IMR-90 (cell line): Measurements from ENCODE around the gene ZSCAN31. TPM values are rescaled to one million over a fixed set of nuclear protein-coding genes. Genes with fewer than 3 reads are reported as not detected.

Experiments used
- ATAC-seq: fragments of 200-7000 bp; cut with Tn5 transposase; 2 replicates; pipeline ENCODE4 v1.9.1; 2020; ENCODE audit warnings: low read depth, mild to moderate bottlenecking, moderate library complexity
- BruUV-seq: library from RNA; stranded (reverse); fragments of 400-500 nt; replicated peaks from 2 replicates; lab custom pipeline; 2021; lab: Mats Ljungman, UMichigan
- CTCF ChIA-PET: fragments of 300-600 bp; formaldehyde crosslinking; extraction: SDS; loops from one replicate; lab custom pipeline; 2021; ENCODE audit warnings: antibody characterized with exemption; lab: Yijun Ruan, JAX
- POLR2A ChIA-PET: fragments of 300-600 bp; sonication (Branson Sonifier 250); formaldehyde crosslinking; loops from one replicate; lab custom pipeline; 2022; ENCODE audit warnings: antibody characterized with exemption; ENCODE audit not compliant: unreplicated experiment; lab: Charles Lee
- DNase-seq: peaks from one replicate; pipeline ENCODE4 v3.0.0; 2013
- H2AFZ ChIP-seq: replicated peaks from 2 replicates; pipeline ENCODE3; 2013; ENCODE audit warnings: low read length, mild to moderate bottlenecking; ENCODE audit not compliant: poor library complexity
- H2AK5ac ChIP-seq: 2 replicates; pipeline ENCODE4 v1.6.1; 2013; ENCODE audit warnings: low read depth, low read length, inconsistent platforms
- H2AK9ac ChIP-seq: replicated peaks from 2 replicates; pipeline ENCODE3; 2013; ENCODE audit warnings: mild to moderate bottlenecking, low read depth, low read length, moderate library complexity; ENCODE audit not compliant: poor library complexity
- H2BK120ac ChIP-seq: 2 replicates; pipeline ENCODE4 v1.6.1; 2013; ENCODE audit warnings: low read depth, low read length, inconsistent platforms
- H2BK15ac ChIP-seq: 3 replicates; pipeline ENCODE4 v1.6.1; 2013; ENCODE audit warnings: low read depth, low read length, inconsistent platforms
- H2BK20ac ChIP-seq: 2 replicates; pipeline ENCODE4 v1.6.1; 2013; ENCODE audit warnings: low read depth, mild to moderate bottlenecking, inconsistent platforms, low read length, moderate library complexity
- H2BK5ac ChIP-seq: 2 replicates; pipeline ENCODE4 v1.6.1; 2013; ENCODE audit warnings: mild to moderate bottlenecking, low read depth, low read length, inconsistent platforms; ENCODE audit not compliant: poor library complexity, severe bottlenecking
- H3K14ac ChIP-seq: replicated peaks from 2 replicates; pipeline ENCODE4 v1.6.1; 2013; ENCODE audit warnings: low read depth, low read length, inconsistent platforms
- H3K18ac ChIP-seq: 2 replicates; pipeline ENCODE4 v1.6.1; 2013; ENCODE audit warnings: low read depth, low read length, control low read depth
- H3K23ac ChIP-seq: 2 replicates; pipeline ENCODE4 v1.6.1; 2013; ENCODE audit warnings: low read depth, low read length, inconsistent platforms
- H3K27ac ChIP-seq: 2 replicates; pipeline ENCODE4 v1.5.1; 2013; ENCODE audit warnings: mild to moderate bottlenecking, control low read depth, low read length; ENCODE audit not compliant: insufficient read depth
- H3K27me3 ChIP-seq: 2 replicates; pipeline ENCODE4 v1.6.1; 2013; ENCODE audit warnings: low read length; ENCODE audit not compliant: control insufficient read depth, insufficient read depth
- H3K36me3 ChIP-seq: 2 replicates; pipeline ENCODE4 v1.6.1; 2013; ENCODE audit warnings: low read length, mixed read lengths; ENCODE audit not compliant: control insufficient read depth, insufficient read depth
- H3K4ac ChIP-seq: 2 replicates; pipeline ENCODE4 v1.6.1; 2013; ENCODE audit warnings: low read depth, low read length, inconsistent platforms
- H3K4me1 ChIP-seq: 2 replicates; pipeline ENCODE4 v1.6.1; 2013; ENCODE audit warnings: low read length, mixed read lengths; ENCODE audit not compliant: control insufficient read depth, insufficient read depth
- H3K4me2 ChIP-seq: 2 replicates; pipeline ENCODE4 v1.6.1; 2013; ENCODE audit warnings: low read depth, mild to moderate bottlenecking, control low read depth, low read length, moderate library complexity
- H3K4me3 ChIP-seq: 2 replicates; pipeline ENCODE4 v1.5.1; 2013; ENCODE audit warnings: low read depth, mild to moderate bottlenecking, control low read depth, low read length, moderate library complexity; ENCODE audit not compliant: insufficient read depth
- H3K56ac ChIP-seq: 2 replicates; pipeline ENCODE4 v1.6.1; 2013; ENCODE audit warnings: low read length, inconsistent platforms; ENCODE audit not compliant: insufficient read depth; ENCODE audit errors: extremely low read depth
- H3K79me1 ChIP-seq, 2 experiments: 2 replicates each; pipeline ENCODE4 v1.6.1; 2013; ENCODE audit warnings: low read length in 2 of 2, inconsistent platforms in 1 of 2, low read depth in 1 of 2
- H3K9ac ChIP-seq: 2 replicates; pipeline ENCODE4 v1.6.1; 2013; ENCODE audit warnings: low read depth, low read length, control low read depth
- H3K9me1 ChIP-seq: 2 replicates; pipeline ENCODE4 v1.6.1; 2013; ENCODE audit warnings: low read length, inconsistent platforms; ENCODE audit not compliant: insufficient read depth
- H3K9me3 ChIP-seq: 2 replicates; pipeline ENCODE4 v1.6.1; 2013; ENCODE audit warnings: low read length; ENCODE audit not compliant: control insufficient read depth, insufficient read depth
- H4K20me1 ChIP-seq: 2 replicates; pipeline ENCODE4 v1.6.1; 2013; ENCODE audit warnings: low read length, inconsistent platforms; ENCODE audit not compliant: insufficient read depth
- H4K5ac ChIP-seq: 2 replicates; pipeline ENCODE4 v1.6.1; 2013; ENCODE audit warnings: mild to moderate bottlenecking, low read depth, low read length, control low read depth
- H4K8ac ChIP-seq, 2 experiments: 2 replicates each; pipeline ENCODE4 v1.6.1; 2013; ENCODE audit warnings: low read depth in 2 of 2, low read length in 2 of 2, control low read depth in 1 of 2, inconsistent platforms in 1 of 2
- H4K91ac ChIP-seq: 2 replicates; pipeline ENCODE4 v1.6.1; 2013; ENCODE audit warnings: low read depth, low read length, inconsistent platforms; ENCODE audit not compliant: insufficient read depth
- BHLHE40 ChIP-seq: fragments of 150-350 bp; IDR thresholded peaks from 2 replicates; pipeline ENCODE4 v1.6.1; 2016; ENCODE audit warnings: mild to moderate bottlenecking, low read depth, low read length
- CEBPB ChIP-seq: IDR thresholded peaks from 2 replicates; pipeline ENCODE4 v1.6.1; 2012; ENCODE audit warnings: low read depth, low read length, improper control_type of control experiment
- CHD1 ChIP-seq: IDR thresholded peaks from 2 replicates; pipeline ENCODE4 v1.6.1; 2012; ENCODE audit warnings: low read depth, low read length, improper control_type of control experiment
- FOS ChIP-seq: fragments of 150-350 bp; IDR thresholded peaks from 2 replicates; pipeline ENCODE4 v1.6.1; 2016; ENCODE audit warnings: low read depth, low read length
- MAZ ChIP-seq: IDR thresholded peaks from 2 replicates; pipeline ENCODE4 v1.6.1; 2012; ENCODE audit warnings: low read depth, mild to moderate bottlenecking, low read length, improper control_type of control experiment, moderate library complexity, borderline replicate concordance
- POLR2A ChIP-seq: IDR thresholded peaks from 2 replicates; pipeline ENCODE4 v1.6.1; 2012; ENCODE audit warnings: mild to moderate bottlenecking, low read depth, low read length
- RAD21 ChIP-seq: IDR thresholded peaks from 2 replicates; pipeline ENCODE4 v1.6.1; 2012; ENCODE audit warnings: low read length, improper control_type of control experiment
- RFX5 ChIP-seq: IDR thresholded peaks from 2 replicates; pipeline ENCODE4 v1.8.0; 2012; ENCODE audit warnings: low read depth, mild to moderate bottlenecking, low read length, moderate library complexity
- USF2 ChIP-seq: fragments of 150-350 bp; IDR thresholded peaks from 2 replicates; pipeline ENCODE4 v1.6.1; 2017; ENCODE audit warnings: mild to moderate bottlenecking, antibody characterized with exemption, low read length, low read depth
- WGBS, 2 experiments: methylation state at CpG; one replicate each; pipeline versions ENCODE4 v1.1.5 to v1.1.7; 2013; ENCODE audit warnings: missing lambda C conversion rate in 2 of 2; ENCODE audit not compliant: insufficient read length in 1 of 2; ENCODE audit errors: extremely low coverage in 2 of 2; 5-methylcytosine and 5-hydroxymethylcytosine counted together
- dilution Hi-C: fragments of 300-500 bp; cut with HindIII; formaldehyde crosslinking; loops from one replicate; pipeline ENCODE4 v1.14.3; 2018; ENCODE audit warnings: low sequenced_read_pairs; ENCODE audit not compliant: unreplicated experiment
- in situ Hi-C: fragments of 300-500 bp; cut with MboI; formaldehyde crosslinking; loops from 3 replicates; pipeline ENCODE4 v1.14.3; 2019; ENCODE audit warnings: low sequenced_read_pairs, inconsistent platforms, mixed read lengths
- intact Hi-C: fragments of 100-400 bp; cut with micrococcal nuclease; formaldehyde crosslinking; loops from 2 replicates; pipeline ENCODE4 v1.10.0; 2022
- polyA plus RNA-seq, 3 experiments: library from polyadenylated mRNA; depleted of rRNA; stranded (reverse); fragments of >200 nt; gene quantifications; 2 replicates each; pipeline ENCODE4 v1.2.3, GENCODE V29; 2012; ENCODE audit warnings: low replicate concordance in 1 of 3
- total RNA-seq: library from RNA; depleted of rRNA; stranded (reverse); fragments of >200 nt; gene quantifications from 2 replicates; pipeline ENCODE4 v1.2.3, GENCODE V29; 2012
- TF ChIP-seq, protein P1 (sequence below): fragments of 150-350 bp; IDR thresholded peaks from 2 replicates; pipeline ENCODE4 v1.6.1; 2016; ENCODE audit warnings: low read depth, mild to moderate bottlenecking, low read length, moderate library complexity, borderline replicate concordance

ZSCAN31 gene
- total and polyA plus RNA-seq, 2 of the 4 experiments (the other 2 are of a cell fraction) = 1.4 to 4.7 TPM

- peak overlapping the region; percentile 83 for H3K23ac ChIP-seq
- peak overlapping the region; percentile 81 for H3K9ac ChIP-seq
- H3K4ac ChIP-seq = peak overlapping the region; percentile 91
- H3K4me1 ChIP-seq = peaks cover 2% of the 10 kb centered on the region; the same call in 1 of the 2 replicates
- H2BK15ac ChIP-seq = peak overlapping the region; percentile 8; the same call in 1 of the 3 replicates
- H3K9me3 ChIP-seq = no peaks in the 10 kb centered on the region
- H3K27me3 ChIP-seq = no peaks in the 10 kb centered on the region
- peak overlapping the region; percentile 93 for H3K56ac ChIP-seq
- no peak for TF ChIP-seq USF2
- TF ChIP-seq CHD1 = no peak
- TF ChIP-seq POLR2A = no peak
- TF ChIP-seq MAZ = no peak
- no peak for TF ChIP-seq RFX5
- TF ChIP-seq CEBPB = no peak
- no peak for TF ChIP-seq BHLHE40
- TF ChIP-seq, protein P1, sequence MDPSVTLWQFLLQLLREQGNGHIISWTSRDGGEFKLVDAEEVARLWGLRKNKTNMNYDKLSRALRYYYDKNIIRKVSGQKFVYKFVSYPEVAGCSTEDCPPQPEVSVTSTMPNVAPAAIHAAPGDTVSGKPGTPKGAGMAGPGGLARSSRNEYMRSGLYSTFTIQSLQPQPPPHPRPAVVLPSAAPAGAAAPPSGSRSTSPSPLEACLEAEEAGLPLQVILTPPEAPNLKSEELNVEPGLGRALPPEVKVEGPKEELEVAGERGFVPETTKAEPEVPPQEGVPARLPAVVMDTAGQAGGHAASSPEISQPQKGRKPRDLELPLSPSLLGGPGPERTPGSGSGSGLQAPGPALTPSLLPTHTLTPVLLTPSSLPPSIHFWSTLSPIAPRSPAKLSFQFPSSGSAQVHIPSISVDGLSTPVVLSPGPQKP = no peak
- no peak for TF ChIP-seq RAD21
- no peak for TF ChIP-seq FOS
- peak overlapping the region; percentile 90 for H2AK9ac ChIP-seq
- peak overlapping the region; percentile 96 for H3K14ac ChIP-seq
- peaks cover 0 to 11% of the 10 kb centered on the region in 2 experiments; a peak in 2 of 4 replicates for H3K79me1 ChIP-seq
- no peaks in the 10 kb centered on the region for H4K20me1 ChIP-seq
- peak overlapping the region; percentile 66; the same call in 1 of the 2 replicates for H4K91ac ChIP-seq
- peak overlapping the region; percentile 84 for H4K5ac ChIP-seq
- H3K18ac ChIP-seq = peak overlapping the region; percentile 30
- peak overlapping the region; percentile 88 for H2BK5ac ChIP-seq
- H2BK20ac ChIP-seq = peak overlapping the region; percentile 31
- in situ Hi-C loops (no loop called here), dilution Hi-C loops (no loop called here), intact Hi-C loops (loop anchor here (1.0 to 5.0 kb wide), 3 partner anchors 13 to 254 kb away; partner anchors contain the start of genes ZKSCAN3, ZNF165 and ZSCAN26)
- H2AFZ ChIP-seq = peak overlapping the region; percentile 96
- H4K8ac ChIP-seq = peak overlapping the region; percentile 54 to 92
- no peaks in the 10 kb centered on the region for H3K9me1 ChIP-seq
- BruUV-seq = no TSS peak
- H3K4me2 ChIP-seq = peak overlapping the region; percentile 97
- DNase-seq (peak; percentile 31), ATAC-seq (no peak; the same call in 1 of the 2 replicates)
- H2AK5ac ChIP-seq = peak overlapping the region; percentile 79
- ChIA-PET CTCF (interaction anchor here (2.1 kb wide), 1 partner anchor 19 kb away, joined by 9 read pairs; no protein-coding TSS in a partner anchor), POLR2A (interaction anchor here (1.0 kb wide), 1 partner anchor 69 kb away, joined by 3 read pairs; no protein-coding TSS in a partner anchor)
- H3K27ac ChIP-seq = peak overlapping the region; percentile 89
- H3K36me3 ChIP-seq = no peaks in the 10 kb centered on the region
- peak overlapping the region; percentile 88 for H2BK120ac ChIP-seq
- H3K4me3 ChIP-seq = peak overlapping the region; percentile 63
- WGBS, 2 experiments = 5% methylated on average over 16 of the region's 24 CpGs; no CpG with 5 or more reads in 1 of the 2 experiments
Measured at GRCh38 chr6:28336284-28337120, 554 bp upstream of the ZSCAN31 start.
